ENCODE measurements around the gene JRKL. TPM values are rescaled to one million over a fixed set of nuclear protein-coding genes. Genes with fewer than 3 reads are reported as not detected.

The JRKL gene
- 1 to 10 TPM; 4.2 to 6.8 (median 6.2) TPM for total RNA-seq

- no peak for TF ChIP-seq CTCF (IDR thresholded peaks at IDR 0.05)
- ATAC-seq (ENCODE audit: low FRiP score): peak; percentile 98
- peak; percentile 88 for DNase-seq (ENCODE audit: low spot score)
Observed at GRCh38 chr11:96389720-96390487, at the start of gene JRKL, which contains the start of gene CCDC82. Gene JRKL, plus strand, starts transcription at chr11:96390013. Its CDS starts 637 bp downstream, at chr11:96390650. Gene CCDC82, minus strand, starts transcription at chr11:96389912. Its CDS starts 5,165 bp downstream, at chr11:96384747.

GRCh38 chr11:96340555-96340885 lies 49.3 kb upstream of the JRKL start:
- TF ChIP-seq CTCF (IDR thresholded peaks at IDR 0.05): no peak
- ATAC-seq (ENCODE audit: low FRiP score): no peak
- no peak for DNase-seq (ENCODE audit: low spot score)

- DNase-seq (ENCODE audit: low spot score): no peak
- TF ChIP-seq CTCF (IDR thresholded peaks at IDR 0.05): peak in 1 of 3 donors; percentile 19
- ATAC-seq (ENCODE audit: low FRiP score): peak; percentile 33
Observed at GRCh38 chr11:96341211-96342013, 48.4 kb upstream of the JRKL start.

GRCh38 chr11:96342014-96342960 lies 47.5 kb upstream of the JRKL start:
- no peak for ATAC-seq (ENCODE audit: low FRiP score)
- TF ChIP-seq CTCF (IDR thresholded peaks at IDR 0.05): no peak

GRCh38 chr11:96342961-96343711 lies 46.7 kb upstream of the JRKL start, which contains the start of gene MAML2:
Gene MAML2, minus strand, starts transcription at chr11:96343195. Its CDS starts 1,300 bp downstream, at chr11:96341895.
- ATAC-seq (ENCODE audit: low FRiP score) (peak; percentile 95), DNase-seq (ENCODE audit: low spot score) (peak; percentile 61)
- peak in 1 of 3 donors; percentile 58 for TF ChIP-seq CTCF (IDR thresholded peaks at IDR 0.05)

More at GRCh38 chr11:96342014-96342960, 47.5 kb upstream of the JRKL start:
- no peak for DNase-seq (ENCODE audit: low spot score)

- ATAC-seq (ENCODE audit: low FRiP score): no peak
- TF ChIP-seq CTCF (IDR thresholded peaks at IDR 0.05): no peak
- no peak for DNase-seq (ENCODE audit: low spot score)
Observed at GRCh38 chr11:96356848-96357247, 33.0 kb upstream of the JRKL start.

Measured in omental fat pad (tissue), 4 donors.